GM21619 (cell line): ENCODE measurements around the gene DAB2IP.

Experiments used
- ATAC-seq: cut with Tn5 transposase; IDR thresholded peaks from one replicate; pipeline ENCODE4 v1.9.1; 2021; ENCODE audit not compliant: unreplicated experiment

DAB2IP gene

DNA sequence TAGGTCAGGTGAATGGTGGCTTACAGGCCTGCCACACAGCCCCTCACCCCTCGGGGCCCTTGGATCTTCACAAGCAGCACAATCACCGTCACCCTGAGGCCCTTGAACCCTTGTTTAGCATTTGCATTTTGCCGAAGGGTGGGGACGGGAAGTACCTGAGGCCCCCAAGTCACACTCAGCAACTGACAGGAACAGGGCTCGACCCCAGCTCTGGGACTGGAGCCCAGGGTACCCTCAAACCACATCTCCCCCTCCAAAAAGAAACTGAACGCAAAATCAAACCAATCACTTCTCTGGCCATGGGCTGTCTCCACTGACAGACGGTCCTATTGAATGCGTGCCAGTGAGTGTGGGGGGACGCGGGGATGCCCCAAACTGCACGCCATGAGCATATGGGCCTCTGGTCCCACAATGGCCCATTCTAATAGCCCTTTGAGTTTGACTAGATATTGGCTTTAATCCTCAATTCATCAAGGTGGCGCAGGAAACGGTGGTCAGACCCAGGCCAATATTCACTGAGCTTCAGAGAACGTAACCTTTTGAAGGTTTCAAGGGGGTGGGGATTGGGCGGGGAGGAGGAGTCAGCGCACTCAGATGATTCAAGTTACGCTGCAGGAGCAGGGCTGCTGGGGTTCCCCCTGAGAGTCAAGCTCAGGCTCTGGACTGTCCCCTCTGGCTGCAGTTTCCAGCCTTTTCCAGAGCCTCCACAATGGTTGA lies 176.0 kb downstream of the DAB2IP start:
- ATAC-seq, result no peak

DNA sequence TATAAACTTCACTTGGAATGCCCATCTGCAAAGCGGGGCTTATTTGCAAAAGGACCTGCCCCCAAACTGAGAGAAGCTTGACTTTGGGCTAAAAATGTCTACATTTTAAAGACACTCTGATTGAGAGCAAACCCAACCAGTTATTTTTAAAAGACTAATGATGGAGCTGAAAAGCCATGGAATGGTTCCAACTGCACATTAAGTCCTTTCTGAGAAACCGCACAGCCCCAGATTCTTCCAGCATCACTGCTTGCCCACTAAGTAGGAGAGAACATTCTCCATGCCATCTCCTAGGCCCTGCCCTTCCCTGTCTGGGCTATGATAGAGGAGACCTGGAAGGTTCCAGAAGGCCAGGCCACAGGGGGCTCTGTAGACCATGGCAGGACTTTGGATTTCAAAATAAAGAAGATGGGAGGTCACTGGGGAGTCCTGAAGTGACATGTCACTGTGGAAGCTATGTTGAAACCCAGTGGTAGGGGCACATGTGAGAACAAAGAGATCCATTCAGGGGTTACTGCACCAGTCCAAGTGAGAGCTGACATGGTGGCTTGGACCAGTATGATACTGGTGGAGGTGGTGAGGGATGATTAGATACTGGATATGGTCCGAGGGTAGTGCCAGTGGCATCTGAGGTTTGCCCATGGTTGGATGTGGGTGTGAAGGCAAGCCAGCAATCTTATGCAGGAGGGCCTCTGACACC lies 179.2 kb downstream of the DAB2IP start:
- no peak for ATAC-seq

DNA sequence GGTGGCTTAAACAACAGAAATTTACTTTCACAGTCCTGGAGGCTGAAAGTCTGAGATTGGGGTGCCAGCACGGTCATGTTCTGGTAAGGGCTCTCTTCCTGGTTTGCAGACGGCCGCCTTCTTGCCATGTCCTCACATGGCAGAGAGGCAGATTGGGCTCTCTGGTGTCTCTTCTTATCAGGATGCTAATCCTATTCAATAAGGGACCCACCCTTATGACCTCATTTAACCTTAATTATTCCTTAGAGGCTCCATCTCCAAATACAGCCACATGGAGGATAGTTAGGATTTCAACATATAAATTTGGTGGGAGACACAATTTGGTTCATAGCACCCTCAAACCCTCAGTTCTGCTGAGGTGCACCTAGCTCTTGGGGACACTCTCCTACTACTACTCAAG lies 180.4 kb downstream of the DAB2IP start:
- ATAC-seq, result no peak

DNA sequence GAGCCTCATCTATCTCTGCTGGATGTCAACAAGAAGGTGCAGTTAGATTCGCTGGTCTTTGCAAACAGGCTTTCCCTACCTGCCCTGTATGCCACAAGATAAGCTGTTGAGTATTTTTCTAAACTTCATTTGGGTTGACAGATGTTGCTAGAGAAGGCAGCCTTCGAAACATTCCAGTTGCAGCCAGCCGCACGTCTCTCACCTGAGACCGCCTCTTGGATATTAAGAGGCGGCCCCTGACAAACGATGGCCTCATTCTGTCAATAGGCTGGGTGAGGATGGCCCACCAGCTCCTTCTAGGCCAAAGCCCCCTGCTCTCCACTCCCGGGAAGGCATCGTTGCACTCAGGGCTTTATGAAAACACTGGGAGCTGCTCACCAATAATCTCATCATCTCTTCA lies 181.6 kb downstream of the DAB2IP start:
- ATAC-seq, result no peak
